Astrocyte (in vitro differentiated cells and primary cell): Measurements from ENCODE around the gene SEC61G. TPM values are rescaled to one million over a fixed set of nuclear protein-coding genes. Genes with fewer than 3 reads are reported as not detected.

Source experiments
- DNase-seq: peaks from one replicate; pipeline ENCODE4 v3.0.0-alpha.2; 2010; ENCODE audit warnings: low read depth
- FAIRE-seq: peaks from 2 replicates; lab custom pipeline; 2011; peaks lifted over from hg19 to GRCh38; lab: Jason Lieb, UNC
- H2AFZ ChIP-seq: 2 replicates; pipeline ENCODE4 v1.6.0; 2012; ENCODE audit warnings: low read depth, low read length, inconsistent platforms
- H3K27ac ChIP-seq: 2 replicates; pipeline ENCODE4 v1.5.1; 2011; ENCODE audit warnings: low read depth, low read length, inconsistent platforms
- H3K27me3 ChIP-seq: 2 replicates; pipeline ENCODE4 v1.6.0; 2011; ENCODE audit warnings: low read length, inconsistent platforms; ENCODE audit not compliant: insufficient read depth
- H3K36me3 ChIP-seq: 2 replicates; pipeline ENCODE4 v1.5.1; 2011; ENCODE audit warnings: low read length, inconsistent platforms; ENCODE audit not compliant: insufficient read depth
- H3K4me1 ChIP-seq: 2 replicates; pipeline ENCODE4 v1.5.1; 2011; ENCODE audit warnings: low read length, inconsistent platforms; ENCODE audit not compliant: insufficient read depth
- H3K4me2 ChIP-seq: 2 replicates; pipeline ENCODE4 v1.6.0; 2012; ENCODE audit warnings: low read length, inconsistent platforms
- H3K4me3 ChIP-seq: 2 replicates; pipeline ENCODE4 v1.5.1; 2011; ENCODE audit warnings: low read depth, mild to moderate bottlenecking, low read length, inconsistent platforms; ENCODE audit not compliant: insufficient read depth
- H3K79me2 ChIP-seq: 2 replicates; pipeline ENCODE4 v1.6.0; 2012; ENCODE audit warnings: mild to moderate bottlenecking, low read length, inconsistent platforms; ENCODE audit not compliant: insufficient read depth
- H3K9ac ChIP-seq: 2 replicates; pipeline ENCODE4 v1.6.0; 2012; ENCODE audit warnings: mild to moderate bottlenecking, low read length, inconsistent platforms
- H3K9me3 ChIP-seq: 2 replicates; pipeline ENCODE4 v1.5.1; 2012; ENCODE audit warnings: low read depth, mild to moderate bottlenecking, low read length, inconsistent platforms; ENCODE audit not compliant: insufficient read depth
- H4K20me1 ChIP-seq: 2 replicates; pipeline ENCODE4 v1.6.0; 2012; ENCODE audit warnings: low read length, inconsistent platforms; ENCODE audit not compliant: insufficient read depth
- H3K27ac Mint-ChIP-seq: one replicate; pipeline ENCODE4 v1.8.0; 2021; ENCODE audit warnings: mild to moderate bottlenecking, mixed read lengths; ENCODE audit not compliant: unreplicated experiment
- H3K27me3 Mint-ChIP-seq: one replicate; pipeline ENCODE4 v1.8.0; 2021; ENCODE audit warnings: low read depth, mixed read lengths; ENCODE audit not compliant: unreplicated experiment
- H3K36me3 Mint-ChIP-seq: one replicate; pipeline ENCODE4 v1.8.0; 2021; ENCODE audit warnings: low read depth, mixed read lengths; ENCODE audit not compliant: unreplicated experiment
- H3K4me1 Mint-ChIP-seq: one replicate; pipeline ENCODE4 v1.8.0; 2021; ENCODE audit warnings: low read depth, mixed read lengths; ENCODE audit not compliant: unreplicated experiment
- H3K4me3 Mint-ChIP-seq: one replicate; pipeline ENCODE4 v1.8.0; 2021; ENCODE audit warnings: mild to moderate bottlenecking, moderate library complexity, mixed read lengths; ENCODE audit not compliant: unreplicated experiment
- H3K9me3 Mint-ChIP-seq: one replicate; pipeline ENCODE4 v1.8.0; 2021; ENCODE audit warnings: mild to moderate bottlenecking, mixed read lengths; ENCODE audit not compliant: unreplicated experiment
- EZH2 ChIP-seq: IDR thresholded peaks from 2 replicates; pipeline ENCODE4 v1.6.1; 2012; ENCODE audit warnings: mild to moderate bottlenecking, low read length, inconsistent platforms; ENCODE audit not compliant: insufficient read depth
- total RNA-seq: library from RNA; stranded (reverse); gene quantifications from 2 replicates; pipeline ENCODE4 v1.2.1, GENCODE V29; 2021
- TF ChIP-seq, protein P1 (sequence below): IDR thresholded peaks from 2 replicates; pipeline ENCODE4 v1.5.1; 2011; ENCODE audit warnings: low read depth, mild to moderate bottlenecking, inconsistent platforms, low read length, moderate library complexity; ENCODE audit not compliant: insufficient read depth

Gene SEC61G
- total RNA-seq, 1 donor from 2014 or later = 280 TPM

GRCh38 chr7:54738737-54739136 lies 20.3 kb downstream of the SEC61G start:
- H3K9me3 ChIP-seq = no peaks in the 10 kb centered on the region
- H3K9ac ChIP-seq = no peak overlapping the region
- no peak overlapping the region for H3K4me3 Mint-ChIP-seq
- H3K79me2 ChIP-seq = no peaks in the 10 kb centered on the region
- no peaks in the 10 kb centered on the region for H3K9me3 Mint-ChIP-seq
- no peak overlapping the region for H3K27ac ChIP-seq
- no peaks in the 10 kb centered on the region for H3K27me3 Mint-ChIP-seq
- FAIRE-seq (no peak), DNase-seq (no peak)
- no peak overlapping the region for H2AFZ ChIP-seq
- no peaks in the 10 kb centered on the region for H3K36me3 Mint-ChIP-seq
- no peak overlapping the region for H3K4me3 ChIP-seq
- no peaks in the 10 kb centered on the region for H3K4me1 ChIP-seq
- no peak overlapping the region for H3K4me2 ChIP-seq
- H4K20me1 ChIP-seq = no peaks in the 10 kb centered on the region
- H3K4me1 Mint-ChIP-seq = no peaks in the 10 kb centered on the region
- TF ChIP-seq, protein P1, sequence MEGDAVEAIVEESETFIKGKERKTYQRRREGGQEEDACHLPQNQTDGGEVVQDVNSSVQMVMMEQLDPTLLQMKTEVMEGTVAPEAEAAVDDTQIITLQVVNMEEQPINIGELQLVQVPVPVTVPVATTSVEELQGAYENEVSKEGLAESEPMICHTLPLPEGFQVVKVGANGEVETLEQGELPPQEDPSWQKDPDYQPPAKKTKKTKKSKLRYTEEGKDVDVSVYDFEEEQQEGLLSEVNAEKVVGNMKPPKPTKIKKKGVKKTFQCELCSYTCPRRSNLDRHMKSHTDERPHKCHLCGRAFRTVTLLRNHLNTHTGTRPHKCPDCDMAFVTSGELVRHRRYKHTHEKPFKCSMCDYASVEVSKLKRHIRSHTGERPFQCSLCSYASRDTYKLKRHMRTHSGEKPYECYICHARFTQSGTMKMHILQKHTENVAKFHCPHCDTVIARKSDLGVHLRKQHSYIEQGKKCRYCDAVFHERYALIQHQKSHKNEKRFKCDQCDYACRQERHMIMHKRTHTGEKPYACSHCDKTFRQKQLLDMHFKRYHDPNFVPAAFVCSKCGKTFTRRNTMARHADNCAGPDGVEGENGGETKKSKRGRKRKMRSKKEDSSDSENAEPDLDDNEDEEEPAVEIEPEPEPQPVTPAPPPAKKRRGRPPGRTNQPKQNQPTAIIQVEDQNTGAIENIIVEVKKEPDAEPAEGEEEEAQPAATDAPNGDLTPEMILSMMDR = no peak
- TF ChIP-seq EZH2 = no peak
- H3K36me3 ChIP-seq = peaks cover 3% of the 10 kb centered on the region
- no peak overlapping the region for H3K27ac Mint-ChIP-seq
- H3K27me3 ChIP-seq = no peaks in the 10 kb centered on the region

- no peak overlapping the region for H2AFZ ChIP-seq
- Mint-ChIP-seq H3K9me3 (no peaks in the 10 kb centered on the region), H3K27ac (no peak overlapping the region), H3K4me1 (no peaks in the 10 kb centered on the region), H3K4me3 (no peak overlapping the region), H3K36me3 (no peaks in the 10 kb centered on the region), H3K27me3 (no peaks in the 10 kb centered on the region)
- H4K20me1 ChIP-seq = no peaks in the 10 kb centered on the region
- no peaks in the 10 kb centered on the region for H3K4me1 ChIP-seq
- no peaks in the 10 kb centered on the region for H3K79me2 ChIP-seq
- no peak overlapping the region for H3K27ac ChIP-seq
- H3K4me3 ChIP-seq = no peak overlapping the region
- no peak overlapping the region for H3K9ac ChIP-seq
- no peak for DNase-seq
- TF ChIP-seq EZH2 = no peak
- TF ChIP-seq, protein P1 = no peak
- H3K9me3 ChIP-seq = no peaks in the 10 kb centered on the region
- H3K4me2 ChIP-seq = no peak overlapping the region
- H3K36me3 ChIP-seq = no peaks in the 10 kb centered on the region
- no peak for FAIRE-seq
- H3K27me3 ChIP-seq = no peaks in the 10 kb centered on the region
Measured at GRCh38 chr7:54729107-54729506, 29.9 kb downstream of the SEC61G start.

DNA sequence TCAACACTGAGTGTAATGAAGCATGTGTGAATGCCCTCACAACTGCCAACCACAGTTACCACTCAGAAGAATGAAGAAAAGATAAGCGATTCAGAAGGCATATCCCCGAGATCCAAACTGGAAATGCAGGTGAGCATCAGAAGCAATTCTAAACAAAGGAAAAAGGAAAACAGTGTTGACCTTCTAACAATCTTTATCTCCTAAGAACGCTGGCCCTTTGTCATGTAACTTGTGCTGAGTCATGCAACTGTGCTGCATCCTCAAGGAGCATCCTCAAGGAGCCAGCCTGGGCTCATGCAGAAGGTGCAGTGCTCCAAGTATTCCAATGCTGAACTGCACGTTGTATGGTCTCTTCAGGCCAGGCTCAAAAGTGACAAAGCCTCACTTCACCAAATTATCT lies 30.6 kb downstream of the SEC61G start:
- H3K4me1 ChIP-seq = no peaks in the 10 kb centered on the region

More for the DNA sequence above, 30.6 kb downstream of the SEC61G start:
- Histone ChIP-seq H3K36me3 (no peaks in the 10 kb centered on the region), H4K20me1 (no peaks in the 10 kb centered on the region), H3K4me2 (no peak overlapping the region), H3K27ac (no peak overlapping the region), H3K79me2 (no peaks in the 10 kb centered on the region), H3K9ac (no peak overlapping the region), H2AFZ (no peak overlapping the region), H3K9me3 (no peaks in the 10 kb centered on the region), H3K4me3 (no peak overlapping the region), H3K27me3 (no peaks in the 10 kb centered on the region)
- DNase-seq = no peak
- no peak overlapping the region for H3K4me3 Mint-ChIP-seq
- no peaks in the 10 kb centered on the region for H3K4me1 Mint-ChIP-seq
- TF ChIP-seq EZH2 = no peak
- TF ChIP-seq, protein P1 = no peak
- no peaks in the 10 kb centered on the region for H3K36me3 Mint-ChIP-seq
- H3K27me3 Mint-ChIP-seq = no peaks in the 10 kb centered on the region
- H3K9me3 Mint-ChIP-seq = no peaks in the 10 kb centered on the region
- no peak overlapping the region for H3K27ac Mint-ChIP-seq
- FAIRE-seq = no peak
